OCI-LY1 (cell line): ENCODE measurements around the gene DPM2.

Experiments
- H2AFZ ChIP-seq: fragments of 200-600 bp; sonication (generic), shearing (Covaris generic); 2 replicates; pipeline ENCODE4 v1.6.0; 2014; ENCODE audit warnings: antibody characterized with exemption, mild to moderate bottlenecking, low read length
- H3F3A ChIP-seq: fragments of 200-600 bp; sonication (generic), shearing (Covaris generic); 2 replicates; pipeline ENCODE4 v1.6.0; 2014; ENCODE audit warnings: mild to moderate bottlenecking, antibody characterized with exemption, low read length, moderate library complexity; ENCODE audit not compliant: insufficient read depth
- H3K27ac ChIP-seq: fragments of 200-600 bp; sonication (generic); 2 replicates; pipeline ENCODE4 v1.5.1; 2014; ENCODE audit warnings: low read length, mixed run types, mild to moderate bottlenecking, low read depth; ENCODE audit not compliant: poor library complexity, severe bottlenecking
- H3K27me3 ChIP-seq: fragments of 200-600 bp; sonication (generic); 2 replicates; pipeline ENCODE4 v1.6.0; 2014; ENCODE audit warnings: antibody characterized with exemption, mild to moderate bottlenecking, low read length, moderate library complexity; ENCODE audit not compliant: insufficient read depth
- H3K36me3 ChIP-seq: fragments of 200-600 bp; sonication (generic); 2 replicates; pipeline ENCODE4 v1.6.1; 2014; ENCODE audit warnings: mild to moderate bottlenecking, antibody characterized with exemption, low read length, moderate library complexity, mixed read lengths; ENCODE audit not compliant: insufficient read depth
- H3K4me1 ChIP-seq: fragments of 200-600 bp; sonication (generic); 2 replicates; pipeline ENCODE4 v1.5.1; 2014; ENCODE audit warnings: mild to moderate bottlenecking, low read length, moderate library complexity; ENCODE audit not compliant: insufficient read depth, severe bottlenecking
- H3K4me2 ChIP-seq: fragments of 200-600 bp; sonication (generic), shearing (Covaris generic); 2 replicates; pipeline ENCODE4 v1.6.1; 2014; ENCODE audit warnings: low read length
- H3K4me3 ChIP-seq: fragments of 200-600 bp; sonication (generic); 2 replicates; pipeline ENCODE4 v1.5.1; 2014; ENCODE audit warnings: low read length, low read depth, mild to moderate bottlenecking, mixed read lengths; ENCODE audit not compliant: poor library complexity, severe bottlenecking
- H3K79me2 ChIP-seq: fragments of 200-600 bp; shearing (Covaris generic); 2 replicates; pipeline ENCODE4 v1.6.1; 2016; ENCODE audit warnings: mixed run types, low read length, mixed read lengths; ENCODE audit not compliant: insufficient read depth
- H3K9ac ChIP-seq: fragments of 200-600 bp; sonication (generic), shearing (Covaris generic); 2 replicates; pipeline ENCODE4 v1.6.1; 2014; ENCODE audit warnings: mild to moderate bottlenecking, low read length, mixed read lengths
- H3K9me2 ChIP-seq: fragments of 200-600 bp; sonication (generic), shearing (Covaris generic); 2 replicates; pipeline ENCODE4 v1.6.1; 2014; ENCODE audit warnings: low read depth, mild to moderate bottlenecking, low read length, mixed read lengths
- H3K9me3 ChIP-seq: fragments of 200-600 bp; shearing (Covaris generic); 2 replicates; pipeline ENCODE4 v1.6.1; 2014; ENCODE audit warnings: low read length, mixed read lengths
- H4K20me1 ChIP-seq: fragments of 200-600 bp; sonication (generic), shearing (Covaris generic); 2 replicates; pipeline ENCODE4 v1.6.0; 2016; ENCODE audit warnings: mild to moderate bottlenecking, low read length; ENCODE audit not compliant: insufficient read depth
- CTCF ChIP-seq: fragments of 200-600 bp; sonication (generic), shearing (Covaris generic); IDR thresholded peaks from 2 replicates; pipeline ENCODE4 v1.5.1; 2017; ENCODE audit warnings: mild to moderate bottlenecking, antibody characterized with exemption, low read length, moderate library complexity, mixed read lengths
- EZH2 ChIP-seq: fragments of 200-600 bp; sonication (generic), shearing (Covaris generic); IDR thresholded peaks from 2 replicates; pipeline ENCODE4 v1.8.0; 2017; ENCODE audit warnings: borderline replicate concordance, mixed run types, mild to moderate bottlenecking, antibody characterized with exemption, low read length, moderate library complexity, mixed read lengths

Gene DPM2

GRCh38 chr9:127928676-127929624 is 8.7 kb downstream of the DPM2 start:
- no peaks in the 10 kb centered on the region for H3K9me2 ChIP-seq
- no peaks in the 10 kb centered on the region for H4K20me1 ChIP-seq
- no peak overlapping the region for H3K4me2 ChIP-seq
- no peaks in the 10 kb centered on the region for H3K79me2 ChIP-seq
- H3F3A ChIP-seq: no peaks in the 10 kb centered on the region
- no peak overlapping the region for H3K27ac ChIP-seq
- H3K4me3 ChIP-seq: no peak overlapping the region
- H3K27me3 ChIP-seq: peaks cover 9% of the 10 kb centered on the region
- H3K9me3 ChIP-seq: no peaks in the 10 kb centered on the region
- H3K9ac ChIP-seq: no peak overlapping the region
- no peaks in the 10 kb centered on the region; the same call in 1 of the 2 replicates for H3K36me3 ChIP-seq
- no peak overlapping the region for H2AFZ ChIP-seq
- TF ChIP-seq EZH2: no peak
- TF ChIP-seq CTCF: no peak
- peaks cover 37% of the 10 kb centered on the region for H3K4me1 ChIP-seq

GRCh38 chr9:127927988-127928675 is 9.5 kb downstream of the DPM2 start:
- TF ChIP-seq CTCF (no peak), EZH2 (no peak)
- Histone ChIP-seq H4K20me1 (no peaks in the 10 kb centered on the region), H3K4me1 (peaks cover 37% of the 10 kb centered on the region), H3K79me2 (no peaks in the 10 kb centered on the region), H3K9me3 (no peaks in the 10 kb centered on the region), H3K27ac (no peak overlapping the region), H2AFZ (no peak overlapping the region), H3K36me3 (no peaks in the 10 kb centered on the region), H3K4me3 (peak overlapping the region; percentile 41), H3K9me2 (no peaks in the 10 kb centered on the region), H3F3A (no peaks in the 10 kb centered on the region), H3K4me2 (peak overlapping the region; percentile 55; the same call in 1 of the 2 replicates), H3K27me3 (peaks cover 9% of the 10 kb centered on the region), H3K9ac (no peak overlapping the region)

- H3K79me2 ChIP-seq: no peaks in the 10 kb centered on the region
- H3K36me3 ChIP-seq: no peaks in the 10 kb centered on the region
- no peaks in the 10 kb centered on the region for H3K9me3 ChIP-seq
- H3F3A ChIP-seq: no peaks in the 10 kb centered on the region
- no peak overlapping the region for H3K27ac ChIP-seq
- peaks cover 9% of the 10 kb centered on the region for H3K27me3 ChIP-seq
- peak overlapping the region; percentile 74 for H3K4me2 ChIP-seq
- H2AFZ ChIP-seq: no peak overlapping the region
- TF ChIP-seq CTCF (no peak), EZH2 (no peak)
- H3K4me3 ChIP-seq: peak overlapping the region; percentile 57
- H3K9ac ChIP-seq: peak overlapping the region; percentile 41; the same call in 1 of the 2 replicates
- no peaks in the 10 kb centered on the region for H4K20me1 ChIP-seq
- H3K4me1 ChIP-seq: peaks cover 37% of the 10 kb centered on the region
- H3K9me2 ChIP-seq: no peaks in the 10 kb centered on the region
These were observed 10.3 kb downstream of the DPM2 start for GRCh38 chr9:127927201-127927987.
